Measurements from ENCODE around the gene MRTFA.

Gene MRTFA

DNA sequence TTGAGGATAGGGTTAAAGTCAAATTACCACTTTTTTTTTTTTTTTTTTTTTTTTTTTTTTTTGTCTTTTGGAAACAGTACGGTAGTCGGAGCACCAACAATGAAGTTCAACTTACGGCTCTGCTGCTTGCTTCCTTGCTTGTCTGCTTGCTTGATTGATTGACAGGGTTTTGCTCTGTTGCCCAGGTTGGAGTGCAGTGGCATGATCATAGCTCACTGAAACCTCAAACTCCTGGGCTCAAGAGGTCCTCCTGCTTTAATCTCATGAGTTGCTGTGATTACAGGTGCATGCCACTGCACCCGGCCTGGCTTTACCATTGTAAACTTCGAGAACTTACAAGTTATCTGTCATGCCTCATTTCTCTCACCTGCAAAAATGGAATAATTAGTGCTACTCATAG, 260.4 kb downstream of the MRTFA start:
- DNase-seq = no peak

- DNase-seq = no peak
Measured at GRCh38 chr22:40374567-40374966, 262.0 kb downstream of the MRTFA start.

DNA sequence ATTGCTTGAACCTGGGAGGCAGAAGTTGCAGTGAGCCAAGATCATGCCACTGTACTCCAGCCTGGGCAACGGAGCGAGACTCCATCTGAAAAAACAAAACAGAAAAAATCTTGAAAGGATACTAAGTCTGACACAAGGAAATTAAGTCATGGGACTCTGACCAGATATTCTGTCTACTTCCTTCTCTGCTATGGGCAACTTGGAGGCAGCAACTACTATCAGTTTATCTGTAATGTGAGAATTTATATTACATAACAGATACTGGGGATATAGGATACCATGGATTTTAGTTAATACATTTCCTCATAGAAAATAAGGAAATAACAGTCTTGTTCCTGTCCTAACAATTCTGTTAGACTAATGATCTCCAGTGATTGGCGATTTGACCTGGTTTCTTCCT, 267.7 kb downstream of the MRTFA start:
- DNase-seq = no peak

GRCh38 chr22:40368016-40368415, 268.5 kb downstream of the MRTFA start:
- no peak for DNase-seq

DNA sequence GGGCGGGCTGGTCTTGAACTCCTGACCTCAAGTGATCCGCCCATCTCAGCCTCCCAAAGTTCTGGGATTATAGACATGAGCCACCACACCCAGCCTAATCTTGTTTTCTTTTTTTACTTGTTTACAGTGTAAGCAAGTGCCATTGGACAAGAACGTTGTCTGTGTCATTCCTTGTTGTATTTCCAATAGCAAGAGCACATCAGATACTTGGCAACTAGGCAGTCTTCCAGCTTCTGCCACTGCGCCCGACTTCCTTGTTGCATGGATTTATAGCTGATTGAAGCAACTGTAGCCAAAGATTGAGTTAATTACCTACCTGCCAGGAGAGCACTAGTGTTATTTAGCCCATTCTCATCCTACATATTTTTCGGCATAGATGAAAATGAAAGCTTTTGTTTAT, 269.2 kb downstream of the MRTFA start:
- no peak for DNase-seq

- no peak for DNase-seq
Measured at GRCh38 chr22:40366068-40366467, 270.5 kb downstream of the MRTFA start.

DNA sequence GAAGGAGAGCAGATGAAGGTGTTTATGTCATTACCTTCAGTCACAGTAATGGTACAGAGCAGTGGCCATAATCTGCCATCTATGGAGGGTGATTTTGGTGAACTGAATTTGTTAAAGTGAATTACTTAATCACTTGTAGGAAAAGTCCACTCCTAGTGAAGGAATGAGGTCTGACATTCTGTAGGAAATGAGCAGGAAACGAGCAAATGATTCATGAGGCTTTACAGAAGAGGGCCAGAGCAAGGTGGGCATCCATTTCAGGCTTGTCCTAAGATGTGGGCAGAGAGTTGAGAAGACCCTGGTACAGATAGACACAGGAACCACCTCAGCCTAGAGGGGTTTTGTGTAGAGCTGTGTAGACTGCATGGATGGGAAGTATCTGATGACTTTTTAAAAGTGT, 272.1 kb downstream of the MRTFA start:
- no peak for DNase-seq

DNA sequence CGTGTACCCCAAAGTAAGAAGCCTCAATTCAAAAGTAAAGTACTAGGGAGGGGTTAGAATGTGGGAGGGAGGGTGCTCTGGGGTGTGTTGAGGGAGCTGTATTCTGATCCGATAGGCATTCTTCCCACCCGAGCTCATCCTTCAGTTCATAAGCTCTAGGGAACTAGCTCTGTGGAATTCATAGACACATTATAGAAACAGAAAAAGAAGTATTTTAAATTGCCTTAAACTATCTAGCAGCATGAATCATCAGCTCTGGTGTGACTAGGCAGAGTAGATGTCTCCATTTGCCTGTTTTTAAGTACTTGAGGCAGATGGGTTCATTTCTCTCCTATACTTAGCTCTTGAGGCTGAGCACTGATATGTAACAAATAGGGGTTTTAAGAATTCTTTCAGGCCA, 273.5 kb downstream of the MRTFA start:
- no peak for DNase-seq

DNA sequence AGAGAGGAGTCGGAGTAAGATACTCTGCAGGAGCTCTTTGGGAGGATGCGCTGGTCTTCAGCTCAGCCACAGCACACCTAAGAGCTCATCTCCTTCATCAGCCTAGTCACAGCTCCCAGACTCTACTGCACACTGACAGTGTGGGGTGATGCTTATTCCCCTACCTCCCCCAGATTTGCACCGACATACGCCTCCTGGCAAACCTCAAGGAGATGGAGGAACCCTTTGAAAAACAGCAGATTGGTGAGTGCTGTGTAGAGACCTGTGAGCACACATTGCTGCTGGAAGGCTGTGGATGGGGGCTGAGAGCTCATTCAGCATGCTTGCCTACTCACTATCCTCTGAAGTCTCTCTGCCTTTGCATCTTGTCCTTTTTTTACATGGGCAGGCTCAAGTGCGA, 275.4 kb downstream of the MRTFA start:
- DNase-seq = no peak
